NCI-H128 (cell line): ENCODE results near the gene SPECC1L.
"Not testable (repeated sequence)": the region's sequence is repeated elsewhere in the genome, so short reads cannot be mapped to it uniquely, and the experiment has no call there.

ENCODE experiments used
- DNase-seq: peaks from one replicate; lab custom pipeline; 2025; ENCODE audit not compliant: unreplicated experiment; lab: John Stamatoyannopoulos, UW

The SPECC1L gene

GRCh38 chr22:24247011-24247507 lies 23.6 kb upstream of the SPECC1L start:
- no peak for DNase-seq

DNA sequence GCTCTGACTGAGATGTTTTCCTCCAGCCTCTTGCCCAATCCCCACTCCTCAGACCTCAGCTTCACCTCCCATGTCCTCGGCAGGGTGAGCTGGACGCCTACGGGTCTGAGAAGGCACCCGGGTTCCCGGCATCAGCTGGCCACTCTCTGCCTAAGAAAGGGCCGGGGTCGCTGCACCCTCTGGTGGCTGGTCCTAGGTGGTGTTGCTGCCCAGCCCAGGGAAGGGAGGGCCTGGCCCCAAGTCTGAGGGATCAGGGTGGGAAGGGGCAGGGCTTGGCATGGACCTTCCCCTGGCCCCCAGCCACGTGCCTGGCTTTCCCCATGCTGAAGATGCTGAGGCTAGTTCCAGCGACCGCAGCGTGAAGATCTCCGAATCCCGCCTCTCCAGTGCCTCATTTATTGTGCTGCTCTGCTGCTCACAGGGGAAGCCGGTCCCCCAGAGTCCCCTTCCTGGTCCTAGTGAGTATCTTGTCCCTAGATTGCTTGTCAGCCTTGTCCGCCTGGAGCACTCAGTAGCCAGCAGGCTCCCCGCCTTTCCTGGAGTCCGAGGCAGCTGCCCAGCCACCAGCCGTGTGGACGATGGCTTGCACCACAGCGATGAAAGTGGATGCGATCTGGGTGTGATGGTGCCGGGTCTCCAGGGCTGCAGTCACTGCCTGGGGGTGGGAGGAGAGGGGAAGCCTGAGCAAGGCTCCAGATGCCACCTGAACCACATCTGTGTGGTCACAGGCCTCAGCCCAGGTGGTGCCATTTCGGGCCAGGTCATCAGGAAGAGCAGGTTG lies 22.9 kb upstream of the SPECC1L start:
- DNase-seq: no peak

DNA sequence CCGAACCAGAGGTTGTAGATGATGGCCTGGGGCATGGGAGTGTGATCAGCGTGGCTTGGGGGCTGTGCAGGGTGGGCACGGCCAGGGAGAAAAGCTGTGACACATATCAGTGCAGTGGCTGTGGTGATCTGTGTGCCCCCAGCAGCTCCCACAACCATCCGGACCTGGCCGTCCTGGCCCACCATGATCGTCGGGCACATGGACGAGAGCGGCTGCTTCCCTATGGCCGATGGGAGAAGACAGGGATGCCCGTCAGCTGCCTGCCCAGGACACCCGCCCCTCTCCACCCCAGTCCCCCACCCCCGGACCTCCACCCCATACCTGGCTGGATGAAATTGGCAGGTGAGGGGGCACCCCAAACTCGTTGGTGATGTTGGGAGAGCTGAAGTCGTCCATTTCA lies 22.0 kb upstream of the SPECC1L start:
- DNase-seq: not testable (repeated sequence)

GRCh38 chr22:24249413-24249812 lies 21.2 kb upstream of the SPECC1L start:
- DNase-seq: not testable (repeated sequence)

DNA sequence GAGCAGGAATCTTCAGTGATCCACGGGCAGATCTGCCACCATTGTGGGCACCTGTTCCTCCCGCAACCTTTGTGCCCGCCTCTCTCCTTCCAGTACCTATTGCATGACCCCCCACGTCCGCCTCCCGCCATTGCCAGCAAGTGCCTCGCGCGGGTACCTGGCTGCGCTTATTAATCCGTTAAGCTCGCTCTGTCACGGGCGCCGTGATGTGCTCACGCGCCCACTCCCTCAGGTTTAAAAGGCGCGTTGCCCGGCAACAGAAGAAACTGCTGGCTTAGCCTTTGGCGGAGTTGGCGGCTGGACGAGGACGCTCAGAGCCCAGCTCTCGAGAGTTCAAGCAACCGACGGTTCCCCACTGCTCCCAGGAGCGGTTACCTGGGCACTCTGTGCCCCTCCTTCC lies 19.3 kb upstream of the SPECC1L start:
- DNase-seq: not testable (repeated sequence)

DNA sequence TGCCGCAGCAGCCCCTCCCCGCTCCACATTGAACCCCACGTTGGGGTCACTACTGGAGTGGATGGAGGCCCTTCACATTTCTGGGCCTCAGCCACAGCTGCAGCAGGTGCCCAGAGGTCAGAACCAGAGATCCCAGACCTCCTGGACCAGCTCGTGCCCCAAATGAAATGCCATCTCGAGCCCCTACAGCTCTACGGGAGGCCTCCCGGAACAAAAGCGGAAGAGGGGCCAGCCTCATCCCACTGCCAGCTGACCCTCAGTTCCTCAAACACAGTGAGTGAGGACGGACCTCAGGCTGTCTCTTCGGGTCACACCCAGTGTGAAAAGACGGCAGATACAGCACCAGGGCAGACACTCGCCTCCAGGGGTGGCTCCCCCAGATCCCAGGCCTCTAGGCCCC lies 17.5 kb upstream of the SPECC1L start:
- not testable (repeated sequence) for DNase-seq

DNA sequence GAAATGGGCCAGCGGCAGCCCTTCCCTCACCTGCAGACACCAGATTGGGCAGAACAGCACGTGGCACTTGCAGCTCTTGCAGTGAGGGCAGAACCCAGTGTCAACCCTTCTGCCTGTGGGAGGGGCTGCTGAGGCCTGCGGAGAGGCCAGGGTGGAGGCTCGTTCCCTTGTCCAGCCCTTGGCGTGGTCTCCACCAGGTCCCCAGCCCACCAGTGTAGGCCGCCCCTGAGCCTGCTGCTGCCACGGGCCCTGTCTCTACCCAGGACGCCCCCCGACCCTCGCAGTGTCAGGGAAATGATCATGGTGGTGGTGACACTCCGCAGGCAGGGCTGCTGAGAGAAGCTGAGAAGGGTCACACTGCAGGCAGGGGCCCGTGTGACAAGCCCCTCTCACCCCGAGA lies 14.5 kb upstream of the SPECC1L start:
- not testable (repeated sequence) for DNase-seq

DNA sequence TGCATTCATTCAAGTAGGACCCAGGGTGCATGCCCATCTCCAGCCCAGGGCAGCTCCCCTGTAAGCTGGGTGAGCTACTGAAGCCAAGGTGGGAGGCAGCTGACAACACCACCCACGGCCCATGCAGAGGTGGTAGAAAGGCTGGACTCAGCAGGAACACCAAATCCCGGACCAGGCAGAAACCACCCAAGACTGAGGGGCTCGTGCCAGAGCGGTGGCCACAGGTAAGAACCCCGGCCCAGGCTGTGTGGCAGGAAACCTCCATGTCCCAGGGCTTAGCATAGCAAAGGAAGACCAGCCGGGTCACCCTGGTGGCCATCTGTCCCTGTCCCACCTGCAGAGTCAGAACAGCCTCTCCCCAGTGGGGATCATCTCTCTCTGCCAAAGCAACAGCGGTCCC lies 13.9 kb upstream of the SPECC1L start:
- not testable (repeated sequence) for DNase-seq

DNA sequence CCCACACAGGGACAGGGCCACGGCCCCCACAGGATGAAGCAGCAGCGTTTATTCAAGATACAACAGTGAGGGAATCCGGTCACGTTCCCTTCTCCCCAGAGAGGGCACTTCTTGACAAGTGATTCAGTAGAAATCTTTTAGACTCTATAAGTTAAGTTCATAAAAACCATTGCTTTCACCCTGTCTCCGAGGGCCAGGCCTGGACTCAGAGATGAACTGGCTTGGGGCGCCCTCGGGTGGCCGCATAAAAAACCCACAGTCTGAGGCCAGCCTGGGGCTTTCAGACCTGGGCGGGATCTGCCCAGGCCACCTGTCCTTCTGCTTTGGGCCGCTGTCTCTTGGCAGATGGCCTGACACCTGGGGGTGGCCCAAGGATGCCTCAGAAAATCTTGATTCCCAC lies 11.2 kb upstream of the SPECC1L start:
- not testable (repeated sequence) for DNase-seq

GRCh38 chr22:24262185-24262749 lies 8.4 kb upstream of the SPECC1L start:
- DNase-seq: not testable (repeated sequence)

DNA sequence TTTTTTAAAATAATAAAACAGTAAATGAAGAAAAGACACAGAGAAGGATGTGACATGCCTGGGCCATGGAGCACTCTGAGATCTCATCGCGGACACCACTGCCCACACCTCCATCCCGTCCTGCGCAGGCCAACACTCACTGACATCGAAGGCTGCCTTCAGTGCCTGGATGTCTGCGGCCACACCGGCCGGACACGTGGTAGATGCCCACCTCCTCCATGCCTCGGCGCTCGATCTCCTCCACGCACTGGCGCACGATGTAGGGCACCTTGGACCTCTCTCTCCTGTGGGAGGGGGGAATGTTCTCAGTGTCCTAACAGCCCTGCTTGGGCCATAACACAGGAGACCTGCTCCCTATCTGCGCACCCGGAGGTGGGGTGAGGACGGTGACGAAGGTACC lies 7.2 kb upstream of the SPECC1L start:
- not testable (repeated sequence) for DNase-seq

DNA sequence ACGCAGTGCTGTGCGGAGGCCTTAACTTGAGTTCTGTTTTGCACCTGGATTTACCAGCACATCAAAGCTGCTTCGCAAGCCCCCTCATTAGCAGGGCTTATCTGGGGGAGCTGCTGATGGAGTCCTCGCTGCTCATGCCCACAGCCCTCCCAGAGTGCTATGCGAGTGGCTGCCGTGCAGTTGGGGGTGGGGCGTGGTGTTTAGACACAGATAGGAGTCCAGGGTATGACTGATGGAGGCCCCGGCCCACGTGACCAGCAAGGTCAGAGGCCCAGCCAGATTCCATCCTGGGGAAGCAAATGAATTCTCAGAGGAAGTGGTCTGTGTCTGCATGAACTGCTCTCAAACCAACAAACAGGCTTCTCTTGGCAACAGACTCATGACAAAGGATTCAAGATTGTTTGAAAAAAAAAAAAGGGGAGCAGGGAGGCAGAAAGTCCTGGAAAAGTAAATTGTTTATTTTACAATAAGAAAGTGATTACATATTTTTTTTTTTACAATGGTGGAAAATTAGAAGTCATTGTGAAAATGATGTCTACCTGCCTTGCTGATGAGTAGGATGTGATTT lies 6.2 kb upstream of the SPECC1L start:
- not testable (repeated sequence) for DNase-seq

DNA sequence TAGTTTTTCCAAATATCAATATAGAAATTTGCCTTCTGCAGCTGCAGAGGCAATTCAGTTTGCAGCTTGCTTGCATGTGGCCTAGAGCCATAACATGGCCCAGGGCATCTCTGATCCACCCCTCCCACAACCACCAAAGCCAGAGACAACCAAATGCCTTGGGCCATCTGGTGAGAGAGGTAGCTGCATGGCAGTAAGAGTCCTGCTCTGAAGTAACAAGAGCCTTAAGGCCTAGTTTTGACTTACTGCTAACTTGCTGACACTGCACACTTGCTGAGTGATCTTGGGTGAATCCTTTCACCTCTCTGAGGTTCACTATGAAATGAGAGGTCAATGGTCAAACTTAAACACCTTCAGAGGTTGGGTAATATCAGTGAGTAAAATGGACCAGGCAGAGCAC lies 4.9 kb upstream of the SPECC1L start:
- DNase-seq: no peak

- not testable (repeated sequence) for DNase-seq
Observed at GRCh38 chr22:24266495-24266894, 4.1 kb upstream of the SPECC1L start.

DNA sequence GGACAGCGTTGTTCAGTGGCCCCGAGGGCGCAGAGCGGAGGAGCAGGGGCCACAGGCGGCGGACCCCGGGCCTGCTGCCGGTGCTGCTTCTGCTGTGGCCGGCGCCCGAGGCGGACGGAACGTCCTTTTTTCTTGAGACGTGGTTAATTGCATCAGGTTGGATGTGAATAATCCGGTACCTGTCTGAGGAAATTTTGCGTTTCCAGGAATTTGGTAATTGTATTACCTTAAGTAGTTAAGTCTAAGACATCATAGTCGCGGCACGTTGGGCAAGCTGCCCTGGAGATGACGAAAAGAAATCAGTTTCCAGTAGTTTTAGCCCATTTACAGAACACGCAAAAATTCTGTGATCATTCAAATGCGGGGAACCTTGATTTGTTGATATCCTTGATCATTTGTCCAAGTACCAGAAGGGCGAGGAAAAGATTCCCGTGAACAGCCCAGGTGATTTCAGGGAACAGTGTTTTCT lies 789 bp downstream of the SPECC1L start:
- no peak for DNase-seq

- DNase-seq: not testable (repeated sequence)
Observed at GRCh38 chr22:24273031-24273430, 2.4 kb downstream of the SPECC1L start.

GRCh38 chr22:24273906-24274305 lies 3.3 kb downstream of the SPECC1L start:
- DNase-seq: not testable (repeated sequence)

GRCh38 chr22:24274696-24275405 lies 4.2 kb downstream of the SPECC1L start:
- DNase-seq: not testable (repeated sequence)

GRCh38 chr22:24280363-24280762 lies 9.7 kb downstream of the SPECC1L start:
- not testable (repeated sequence) for DNase-seq

GRCh38 chr22:24282401-24282800 lies 11.8 kb downstream of the SPECC1L start:
- DNase-seq: no peak

GRCh38 chr22:24284747-24285203 lies 14.1 kb downstream of the SPECC1L start:
- DNase-seq: no peak
